Measurements from ENCODE around the gene DPY19L1.
"Not testable (repeated sequence)": the region's sequence is repeated elsewhere in the genome, so short reads cannot be mapped to it uniquely, and the experiment has no call there.

The DPY19L1 gene

DNA sequence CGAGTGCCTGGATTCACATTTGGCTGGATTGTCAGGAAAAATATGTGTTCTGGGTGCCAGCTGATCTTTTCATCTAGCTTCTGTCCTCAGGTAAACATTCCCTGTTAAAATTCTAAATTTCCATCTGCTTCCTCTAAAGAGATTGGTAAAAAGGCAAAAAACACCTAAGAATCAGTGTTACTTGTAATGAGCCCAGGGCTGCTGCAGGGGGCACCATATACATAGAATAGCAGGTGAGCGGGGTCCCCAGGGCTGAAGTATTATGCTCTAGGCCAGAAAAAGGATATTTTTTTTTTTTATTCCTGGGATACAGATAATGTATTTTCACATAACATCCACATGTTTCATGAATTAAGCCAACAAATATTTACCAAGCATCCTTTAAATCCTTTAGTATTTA lies 18.4 kb upstream of the DPY19L1 start:
- H3K79me1 ChIP-seq (ENCODE audit: low read depth, low read length); H3K23ac ChIP-seq (ENCODE audit: low read depth, low read length, poor library complexity); H2BK12ac ChIP-seq (ENCODE audit: low read length); H3K18ac ChIP-seq (ENCODE audit: low read length); H3K4me2 ChIP-seq (ENCODE audit: insufficient read depth, low read length, poor library complexity, severe bottlenecking); H3K27ac ChIP-seq (replicated peaks; ENCODE audit: low read length); H2BK120ac ChIP-seq (ENCODE audit: low read depth, low read length); H2AFZ ChIP-seq (ENCODE audit: low read length); H4K91ac ChIP-seq (ENCODE audit: low read depth, low read length, poor library complexity); DNase-seq (ENCODE audit: low spot score); H3K4me1 ChIP-seq (ENCODE audit: control insufficient read depth in 2 of 2, insufficient read depth in 1 of 2, low read depth in 1 of 2, low read length in 2 of 2); H3K36me3 ChIP-seq (replicated peaks in 1 of 2; ENCODE audit: control insufficient read depth in 2 of 2, insufficient read depth in 2 of 2, low read length in 2 of 2); H3K27me3 ChIP-seq (ENCODE audit: control insufficient read depth in 3 of 3, insufficient read depth in 3 of 3, low read depth in 1 of 3, low read length in 3 of 3); H2BK5ac ChIP-seq (ENCODE audit: low read length); H3K9ac ChIP-seq (ENCODE audit: low read depth, low read length, poor library complexity); H2AK5ac ChIP-seq (ENCODE audit: low read depth, low read length); H3K4me3 ChIP-seq (ENCODE audit: low read length in 2 of 2); H3K9me3 ChIP-seq (replicated peaks in 1 of 2; ENCODE audit: control insufficient read depth in 2 of 2, insufficient read depth in 1 of 2, low read depth in 1 of 2, low read length in 2 of 2); H2BK15ac ChIP-seq (ENCODE audit: low read length); H3K14ac ChIP-seq (ENCODE audit: low read length); H4K8ac ChIP-seq (ENCODE audit: low read depth, low read length); H3K4ac ChIP-seq (ENCODE audit: low read length): not testable (repeated sequence)
- WGBS, 2 donors (ENCODE audit: extremely low coverage in 2 of 2, insufficient read length in 2 of 2, insufficient replicate concordance in 1 of 2), result no CpG with 5 or more reads among the region's 2 CpGs

DNA sequence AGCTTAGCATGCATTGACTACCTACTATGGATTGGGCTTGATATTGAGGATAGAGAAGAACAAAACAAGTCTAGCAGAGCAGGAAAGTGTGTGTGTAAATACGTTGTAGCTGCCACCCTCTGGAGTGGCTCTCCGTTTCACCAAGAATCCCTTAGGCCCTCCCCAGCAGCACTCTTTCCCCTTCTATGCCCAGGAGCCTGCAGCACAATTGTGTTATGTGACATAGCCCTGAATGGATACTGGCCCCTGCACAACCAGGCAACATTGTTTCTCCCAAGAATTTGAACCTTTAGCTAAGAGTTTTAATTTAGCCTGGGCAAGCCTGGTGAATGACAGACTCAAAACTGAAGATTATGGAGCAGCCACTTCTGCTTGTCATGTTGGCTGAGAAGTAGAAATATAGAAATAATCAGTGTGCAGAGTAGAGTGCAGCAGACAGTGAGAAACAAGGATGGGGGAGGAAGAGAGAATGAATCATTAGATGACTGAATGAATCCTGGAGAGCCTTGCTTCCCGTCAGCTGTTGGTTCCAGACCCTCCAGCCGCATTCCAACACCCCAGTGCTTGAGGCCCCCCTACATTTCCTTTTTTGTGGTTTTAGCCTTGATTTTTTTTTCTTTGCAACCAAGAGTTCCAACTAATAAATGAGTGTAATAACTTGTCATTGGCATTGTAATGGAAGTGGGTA lies 16.3 kb upstream of the DPY19L1 start:
- not testable (repeated sequence) for H3K4me2 ChIP-seq (ENCODE audit: insufficient read depth, low read length, poor library complexity, severe bottlenecking); H3K4me1 ChIP-seq (ENCODE audit: control insufficient read depth in 2 of 2, insufficient read depth in 1 of 2, low read depth in 1 of 2, low read length in 2 of 2)
- WGBS, 2 donors (ENCODE audit: extremely low coverage in 2 of 2, insufficient read length in 2 of 2, insufficient replicate concordance in 1 of 2), result no CpG with 5 or more reads among the region's 4 CpGs

DNA sequence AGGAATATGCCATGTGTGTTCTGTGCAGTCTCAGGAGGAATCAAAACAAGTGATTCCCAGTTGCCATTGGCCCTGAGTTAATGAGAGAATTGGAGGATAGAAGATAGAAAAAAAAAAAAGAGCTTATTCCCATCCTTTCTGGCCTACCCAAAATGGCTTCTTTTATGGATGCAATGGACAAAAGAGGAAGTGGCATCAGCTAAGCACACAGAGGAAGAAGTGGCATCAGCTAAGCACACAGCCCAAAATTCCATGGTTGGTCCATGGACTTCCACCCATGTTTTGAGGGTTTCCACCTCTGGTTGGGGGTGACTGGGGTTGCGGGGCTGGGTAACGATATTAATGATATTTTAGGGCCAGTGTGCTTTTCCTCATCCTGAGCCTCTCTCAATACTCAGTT lies 11.1 kb upstream of the DPY19L1 start:
- not testable (repeated sequence) for H2BK15ac ChIP-seq (ENCODE audit: low read length)

More for the DNA sequence above, 16.3 kb upstream of the DPY19L1 start:
- not testable (repeated sequence) for H3K27ac ChIP-seq (replicated peaks; ENCODE audit: low read length); H4K91ac ChIP-seq (ENCODE audit: low read depth, low read length, poor library complexity); H3K23ac ChIP-seq (ENCODE audit: low read depth, low read length, poor library complexity); H2BK5ac ChIP-seq (ENCODE audit: low read length); H2BK12ac ChIP-seq (ENCODE audit: low read length); DNase-seq (ENCODE audit: low spot score); H3K4ac ChIP-seq (ENCODE audit: low read length); H3K79me1 ChIP-seq (ENCODE audit: low read depth, low read length); H2BK120ac ChIP-seq (ENCODE audit: low read depth, low read length); H2AK5ac ChIP-seq (ENCODE audit: low read depth, low read length); H3K18ac ChIP-seq (ENCODE audit: low read length); H3K36me3 ChIP-seq (replicated peaks in 1 of 2; ENCODE audit: control insufficient read depth in 2 of 2, insufficient read depth in 2 of 2, low read length in 2 of 2); H3K27me3 ChIP-seq (ENCODE audit: control insufficient read depth in 3 of 3, insufficient read depth in 3 of 3, low read depth in 1 of 3, low read length in 3 of 3); H3K9me3 ChIP-seq (replicated peaks in 1 of 2; ENCODE audit: control insufficient read depth in 2 of 2, insufficient read depth in 1 of 2, low read depth in 1 of 2, low read length in 2 of 2); H3K14ac ChIP-seq (ENCODE audit: low read length); H3K4me3 ChIP-seq (ENCODE audit: low read length in 2 of 2); H2BK15ac ChIP-seq (ENCODE audit: low read length); H4K8ac ChIP-seq (ENCODE audit: low read depth, low read length); H3K9ac ChIP-seq (ENCODE audit: low read depth, low read length, poor library complexity)
- H2AFZ ChIP-seq (ENCODE audit: low read length), result peak overlapping the region; percentile 17

DNA sequence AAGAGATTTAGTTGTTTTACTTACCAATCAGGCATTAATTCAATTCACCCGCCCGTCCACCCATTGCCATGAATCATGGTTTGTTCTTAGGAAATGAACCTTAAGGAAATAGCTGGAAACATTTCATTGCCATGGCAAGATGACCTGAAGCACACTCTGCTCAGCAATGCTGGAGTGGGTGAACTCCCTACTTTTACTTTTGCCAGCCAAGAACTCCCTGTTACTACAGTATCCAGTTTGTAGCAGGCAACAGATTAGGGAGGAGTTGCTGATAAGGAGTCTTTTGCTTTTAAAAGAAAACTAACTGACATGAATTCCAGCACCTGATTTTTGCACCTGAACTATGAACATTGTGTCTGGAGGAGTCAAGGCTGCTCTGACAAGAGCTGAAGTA lies 10.6 kb upstream of the DPY19L1 start:
- H2BK12ac ChIP-seq (ENCODE audit: low read length); DNase-seq (ENCODE audit: low spot score); H3K4me3 ChIP-seq (ENCODE audit: low read length in 2 of 2); H4K91ac ChIP-seq (ENCODE audit: low read depth, low read length, poor library complexity); H3K9ac ChIP-seq (ENCODE audit: low read depth, low read length, poor library complexity); H3K4ac ChIP-seq (ENCODE audit: low read length); H2BK120ac ChIP-seq (ENCODE audit: low read depth, low read length); H3K9me3 ChIP-seq (replicated peaks in 1 of 2; ENCODE audit: control insufficient read depth in 2 of 2, insufficient read depth in 1 of 2, low read depth in 1 of 2, low read length in 2 of 2); H2AFZ ChIP-seq (ENCODE audit: low read length); H3K27ac ChIP-seq (replicated peaks; ENCODE audit: low read length); H2BK15ac ChIP-seq (ENCODE audit: low read length); H3K4me2 ChIP-seq (ENCODE audit: insufficient read depth, low read length, poor library complexity, severe bottlenecking); H3K36me3 ChIP-seq (replicated peaks in 1 of 2; ENCODE audit: control insufficient read depth in 2 of 2, insufficient read depth in 2 of 2, low read length in 2 of 2); H3K4me1 ChIP-seq (ENCODE audit: control insufficient read depth in 2 of 2, insufficient read depth in 1 of 2, low read depth in 1 of 2, low read length in 2 of 2); H3K79me1 ChIP-seq (ENCODE audit: low read depth, low read length); H4K8ac ChIP-seq (ENCODE audit: low read depth, low read length); H3K23ac ChIP-seq (ENCODE audit: low read depth, low read length, poor library complexity); H3K14ac ChIP-seq (ENCODE audit: low read length); H2AK5ac ChIP-seq (ENCODE audit: low read depth, low read length); H3K27me3 ChIP-seq (ENCODE audit: control insufficient read depth in 3 of 3, insufficient read depth in 3 of 3, low read depth in 1 of 3, low read length in 3 of 3); H3K18ac ChIP-seq (ENCODE audit: low read length); H2BK5ac ChIP-seq (ENCODE audit: low read length): not testable (repeated sequence)
- WGBS, 2 donors (ENCODE audit: extremely low coverage in 2 of 2, insufficient read length in 2 of 2, insufficient replicate concordance in 1 of 2), result no CpG with 5 or more reads among the region's 2 CpGs

More for the DNA sequence above, 11.1 kb upstream of the DPY19L1 start:
- H3K79me1 ChIP-seq (ENCODE audit: low read depth, low read length); H3K18ac ChIP-seq (ENCODE audit: low read length); H4K91ac ChIP-seq (ENCODE audit: low read depth, low read length, poor library complexity); H3K27ac ChIP-seq (replicated peaks; ENCODE audit: low read length); H2BK120ac ChIP-seq (ENCODE audit: low read depth, low read length); H2AFZ ChIP-seq (ENCODE audit: low read length); H3K4me3 ChIP-seq (ENCODE audit: low read length in 2 of 2); H2AK5ac ChIP-seq (ENCODE audit: low read depth, low read length); H3K4ac ChIP-seq (ENCODE audit: low read length); H3K4me2 ChIP-seq (ENCODE audit: insufficient read depth, low read length, poor library complexity, severe bottlenecking); H2BK5ac ChIP-seq (ENCODE audit: low read length); H3K4me1 ChIP-seq (ENCODE audit: control insufficient read depth in 2 of 2, insufficient read depth in 1 of 2, low read depth in 1 of 2, low read length in 2 of 2); H3K9ac ChIP-seq (ENCODE audit: low read depth, low read length, poor library complexity); DNase-seq (ENCODE audit: low spot score); H3K23ac ChIP-seq (ENCODE audit: low read depth, low read length, poor library complexity); H2BK12ac ChIP-seq (ENCODE audit: low read length); H3K27me3 ChIP-seq (ENCODE audit: control insufficient read depth in 3 of 3, insufficient read depth in 3 of 3, low read depth in 1 of 3, low read length in 3 of 3); H3K14ac ChIP-seq (ENCODE audit: low read length); H3K9me3 ChIP-seq (replicated peaks in 1 of 2; ENCODE audit: control insufficient read depth in 2 of 2, insufficient read depth in 1 of 2, low read depth in 1 of 2, low read length in 2 of 2); H3K36me3 ChIP-seq (replicated peaks in 1 of 2; ENCODE audit: control insufficient read depth in 2 of 2, insufficient read depth in 2 of 2, low read length in 2 of 2); H4K8ac ChIP-seq (ENCODE audit: low read depth, low read length): not testable (repeated sequence)
- no CpG with 5 or more reads among the region's 2 CpGs for WGBS, 2 donors (ENCODE audit: extremely low coverage in 2 of 2, insufficient read length in 2 of 2, insufficient replicate concordance in 1 of 2)
